SK-N-SH treated with all-trans-retinoic acid at 6 μM for 48 hours (cell line): ENCODE measurements around the gene BBS5.
"Not testable (repeated sequence)": the region's sequence is repeated elsewhere in the genome, so short reads cannot be mapped to it uniquely, and the experiment has no call there.

ENCODE experiments used
- ATAC-seq: fragments of 200-7000 bp; cut with Tn5 transposase; 3 replicates; pipeline ENCODE4 v1.9.1; 2020; ENCODE audit warnings: mild to moderate bottlenecking, moderate library complexity
- ARNTL ChIP-seq: fragments of 450-650 bp; formaldehyde crosslinking; IDR thresholded peaks from 2 replicates; pipeline ENCODE4 v1.5.0; 2020; ENCODE audit warnings: low read depth, mild to moderate bottlenecking, moderate library complexity, borderline replicate concordance
- BACH2 ChIP-seq: fragments of 250-450 bp; sonication (Bioruptor Pico); IDR thresholded peaks from 2 replicates; pipeline ENCODE4 v1.9.0; 2021; ENCODE audit warnings: mild to moderate bottlenecking, borderline replicate concordance
- ESRRG ChIP-seq: fragments of 250-450 bp; sonication (Bioruptor Pico); IDR thresholded peaks from 2 replicates; pipeline ENCODE4 v1.6.1; 2021; ENCODE audit warnings: mild to moderate bottlenecking
- GLIS3 ChIP-seq: fragments of 250-450 bp; sonication (Bioruptor Pico); IDR thresholded peaks from 2 replicates; pipeline ENCODE4 v1.5.0; 2020; ENCODE audit warnings: mild to moderate bottlenecking, moderate library complexity
- ISL1 ChIP-seq: fragments of 250-450 bp; sonication (Bioruptor Pico); IDR thresholded peaks from 2 replicates; pipeline ENCODE4 v2.1.2; 2022; ENCODE audit warnings: mild to moderate bottlenecking, moderate library complexity
- OSR1 ChIP-seq: fragments of 250-450 bp; sonication (Bioruptor Pico); IDR thresholded peaks from 2 replicates; pipeline ENCODE4 v1.8.0; 2022; ENCODE audit warnings: moderate library complexity, mild to moderate bottlenecking, inconsistent platforms
- POU6F1 ChIP-seq: fragments of 250-450 bp; sonication (Bioruptor Pico); IDR thresholded peaks from 2 replicates; pipeline ENCODE4 v1.8.0; 2021; ENCODE audit warnings: low read depth, mild to moderate bottlenecking, moderate library complexity, borderline replicate concordance
- PPARA ChIP-seq: fragments of 250-450 bp; sonication (Bioruptor Pico); IDR thresholded peaks from 2 replicates; pipeline ENCODE4 v1.5.0; 2020; ENCODE audit warnings: mild to moderate bottlenecking, borderline replicate concordance
- RARB ChIP-seq: fragments of 250-450 bp; sonication (Bioruptor Pico); IDR thresholded peaks from 2 replicates; pipeline ENCODE4 v1.8.0; 2021; ENCODE audit warnings: mild to moderate bottlenecking, moderate library complexity
- SNAI2 ChIP-seq: fragments of 250-450 bp; sonication (Bioruptor Pico); IDR thresholded peaks from 2 replicates; pipeline ENCODE4 v1.5.0; 2020; ENCODE audit warnings: mild to moderate bottlenecking, moderate library complexity
- TOX ChIP-seq: fragments of 250-450 bp; sonication (Bioruptor Pico); IDR thresholded peaks from 2 replicates; pipeline ENCODE4 v1.8.0; 2021; ENCODE audit warnings: mild to moderate bottlenecking, moderate library complexity, borderline replicate concordance
- TSHZ2 ChIP-seq: fragments of 250-450 bp; sonication (Bioruptor Pico); IDR thresholded peaks from 2 replicates; pipeline ENCODE4 v1.5.0; 2020; ENCODE audit warnings: mild to moderate bottlenecking, moderate library complexity
- ZC3H10 ChIP-seq: fragments of 250-450 bp; sonication (Bioruptor Pico); IDR thresholded peaks from 2 replicates; pipeline ENCODE4 v1.5.1; 2021; ENCODE audit warnings: mild to moderate bottlenecking, moderate library complexity
- ZFP3 ChIP-seq: fragments of 250-450 bp; sonication (Bioruptor Pico); IDR thresholded peaks from 2 replicates; pipeline ENCODE4 v1.5.0; 2020; ENCODE audit warnings: mild to moderate bottlenecking, moderate library complexity
- ZFP30 ChIP-seq: fragments of 450-650 bp; formaldehyde crosslinking; IDR thresholded peaks from 2 replicates; pipeline ENCODE4 v1.5.0; 2022; ENCODE audit warnings: mild to moderate bottlenecking, moderate library complexity
- ZNF565 ChIP-seq: fragments of 450-650 bp; formaldehyde crosslinking; conservative IDR thresholded peaks from 2 replicates; pipeline ENCODE4 v1.5.0; 2020; ENCODE audit warnings: low read depth, mild to moderate bottlenecking, moderate library complexity
- ZNF70 ChIP-seq: fragments of 450-650 bp; formaldehyde crosslinking; IDR thresholded peaks from 2 replicates; pipeline ENCODE4 v1.5.0; 2020; ENCODE audit warnings: mild to moderate bottlenecking, moderate library complexity
- ZNF8 ChIP-seq: fragments of 450-650 bp; formaldehyde crosslinking; IDR thresholded peaks from 2 replicates; pipeline ENCODE4 v1.5.0; 2020; ENCODE audit warnings: mild to moderate bottlenecking, moderate library complexity
- TF ChIP-seq, protein P1 (sequence below): fragments of 250-450 bp; sonication (Bioruptor Pico); IDR thresholded peaks from 2 replicates; pipeline ENCODE4 v1.5.1; 2021; ENCODE audit warnings: mild to moderate bottlenecking, moderate library complexity

The BBS5 gene

GRCh38 chr2:169511818-169512217, 32.5 kb downstream of the BBS5 start (continued):
- TF ChIP-seq ARNTL (CRISPR knock-in tag): no peak
- TF ChIP-seq ESRRG (CRISPR knock-in tag): no peak
- no peak for TF ChIP-seq ZNF8 (CRISPR knock-in tag)
- no peak for TF ChIP-seq ZFP30
- TF ChIP-seq ZNF565: no peak
- no peak for TF ChIP-seq ZFP3 (CRISPR knock-in tag)
- no peak for TF ChIP-seq RARB (CRISPR knock-in tag)
- TF ChIP-seq BACH2 (CRISPR knock-in tag): no peak

GRCh38 chr2:169512525-169512924, 33.2 kb downstream of the BBS5 start:
- no peak for TF ChIP-seq BACH2 (CRISPR knock-in tag)
- no peak for TF ChIP-seq ISL1 (CRISPR knock-in tag)
- no peak for TF ChIP-seq ARNTL (CRISPR knock-in tag)
- no peak for TF ChIP-seq PPARA
- TF ChIP-seq ZFP3 (CRISPR knock-in tag): no peak
- TF ChIP-seq TOX (CRISPR knock-in tag): no peak
- TF ChIP-seq TSHZ2 (CRISPR knock-in tag): no peak
- no peak for TF ChIP-seq OSR1 (CRISPR knock-in tag)
- no peak for TF ChIP-seq SNAI2 (CRISPR knock-in tag)
- TF ChIP-seq ZNF70 (CRISPR knock-in tag): no peak
- no peak for TF ChIP-seq POU6F1 (CRISPR knock-in tag)
- TF ChIP-seq GLIS3 (CRISPR knock-in tag): no peak
- TF ChIP-seq ZC3H10 (CRISPR knock-in tag): no peak
- no peak for ATAC-seq

- ATAC-seq: no peak
- no peak for TF ChIP-seq TOX (CRISPR knock-in tag)
- TF ChIP-seq, protein P1, sequence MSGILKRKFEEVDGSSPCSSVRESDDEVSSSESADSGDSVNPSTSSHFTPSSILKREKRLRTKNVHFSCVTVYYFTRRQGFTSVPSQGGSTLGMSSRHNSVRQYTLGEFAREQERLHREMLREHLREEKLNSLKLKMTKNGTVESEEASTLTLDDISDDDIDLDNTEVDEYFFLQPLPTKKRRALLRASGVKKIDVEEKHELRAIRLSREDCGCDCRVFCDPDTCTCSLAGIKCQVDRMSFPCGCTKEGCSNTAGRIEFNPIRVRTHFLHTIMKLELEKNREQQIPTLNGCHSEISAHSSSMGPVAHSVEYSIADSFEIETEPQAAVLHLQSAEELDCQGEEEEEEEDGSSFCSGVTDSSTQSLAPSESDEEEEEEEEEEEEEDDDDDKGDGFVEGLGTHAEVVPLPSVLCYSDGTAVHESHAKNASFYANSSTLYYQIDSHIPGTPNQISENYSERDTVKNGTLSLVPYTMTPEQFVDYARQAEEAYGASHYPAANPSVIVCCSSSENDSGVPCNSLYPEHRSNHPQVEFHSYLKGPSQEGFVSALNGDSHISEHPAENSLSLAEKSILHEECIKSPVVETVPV (CRISPR knock-in tag): no peak
- no peak for TF ChIP-seq SNAI2 (CRISPR knock-in tag)
- TF ChIP-seq ZFP3 (CRISPR knock-in tag): no peak
- TF ChIP-seq ISL1 (CRISPR knock-in tag): no peak
- TF ChIP-seq ARNTL (CRISPR knock-in tag): no peak
- no peak for TF ChIP-seq RARB (CRISPR knock-in tag)
- no peak for TF ChIP-seq POU6F1 (CRISPR knock-in tag)
- TF ChIP-seq ZNF70 (CRISPR knock-in tag): no peak
- TF ChIP-seq BACH2 (CRISPR knock-in tag): no peak
- no peak for TF ChIP-seq ESRRG (CRISPR knock-in tag)
- TF ChIP-seq OSR1 (CRISPR knock-in tag): no peak
- TF ChIP-seq GLIS3 (CRISPR knock-in tag): no peak
Measured at GRCh38 chr2:169513094-169513493, 33.8 kb downstream of the BBS5 start.

- no peak for TF ChIP-seq ZNF70 (CRISPR knock-in tag)
- no peak for TF ChIP-seq ARNTL (CRISPR knock-in tag)
- no peak for TF ChIP-seq TOX (CRISPR knock-in tag)
- no peak for TF ChIP-seq POU6F1 (CRISPR knock-in tag)
- TF ChIP-seq ZNF8 (CRISPR knock-in tag): no peak
- no peak for TF ChIP-seq SNAI2 (CRISPR knock-in tag)
- no peak for TF ChIP-seq BACH2 (CRISPR knock-in tag)
- ATAC-seq: no peak
Measured at GRCh38 chr2:169513926-169514325, 34.6 kb downstream of the BBS5 start.

GRCh38 chr2:169514758-169515157, 35.5 kb downstream of the BBS5 start:
- not testable (repeated sequence) for ATAC-seq

DNA sequence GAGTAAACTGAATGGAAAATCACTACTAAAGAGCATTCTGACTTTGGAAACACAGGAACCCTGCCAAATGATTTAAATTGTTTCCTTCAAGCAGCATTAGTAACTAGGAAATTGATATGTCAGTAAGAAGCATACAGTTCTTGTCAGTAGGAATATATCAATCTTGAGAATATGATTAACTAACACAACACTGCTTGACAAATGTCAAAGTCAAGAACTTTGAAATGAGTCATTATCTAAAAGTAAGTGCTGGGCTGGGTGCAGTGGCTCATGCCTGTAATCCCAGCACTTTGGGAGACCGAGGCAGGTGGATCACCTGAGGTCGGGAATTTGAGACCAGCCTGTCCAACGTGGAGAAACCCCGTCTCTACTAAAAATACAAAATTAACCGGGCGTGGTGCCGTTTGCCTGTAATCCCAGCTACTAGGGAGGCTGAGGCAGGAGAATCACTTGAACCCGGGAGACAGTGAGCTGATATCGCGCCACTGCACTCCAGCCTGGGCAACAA, 37.2 kb downstream of the BBS5 start:
- ATAC-seq: not testable (repeated sequence)
